GM20431 (cell line): Measurements from ENCODE around the gene ARFIP1.

ENCODE experiments used
- in situ Hi-C: fragments of 300-500 bp; cut with MseI, MboI; formaldehyde crosslinking; loops from one replicate; pipeline ENCODE4 v1.15.0; 2020; ENCODE audit warnings: low sequenced_read_pairs; ENCODE audit not compliant: unreplicated experiment

Gene ARFIP1

GRCh38 chr4:152954741-152955140, 175.0 kb downstream of the ARFIP1 start:
- in situ Hi-C loops = no loop called here

GRCh38 chr4:152956147-152956546, 176.4 kb downstream of the ARFIP1 start:
- in situ Hi-C loops = no loop called here

GRCh38 chr4:152956650-152957436, 177.1 kb downstream of the ARFIP1 start:
- in situ Hi-C loops = no loop called here

- in situ Hi-C loops = no loop called here
Measured at GRCh38 chr4:152957437-152958171, 177.8 kb downstream of the ARFIP1 start.

DNA sequence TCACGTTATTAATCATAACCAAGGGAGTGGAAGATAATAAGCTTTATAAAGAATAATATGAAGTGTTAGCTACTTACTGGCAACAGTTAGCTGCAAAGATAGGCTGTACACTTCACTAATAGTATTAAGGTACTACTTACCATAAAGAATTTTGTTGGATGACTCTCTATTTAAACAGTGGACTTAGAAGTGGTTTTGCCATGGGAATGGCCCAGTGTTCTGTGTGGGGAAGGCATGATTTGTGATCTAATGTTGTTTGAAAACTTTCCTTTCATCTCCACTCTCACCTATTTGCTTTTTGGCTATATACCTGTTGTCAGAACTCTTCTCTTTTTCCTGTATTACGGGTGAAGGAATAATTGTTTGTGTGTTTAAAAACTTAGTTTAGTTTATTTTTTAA, 179.3 kb downstream of the ARFIP1 start:
- in situ Hi-C loops = no loop called here

- in situ Hi-C loops = no loop called here
Measured at GRCh38 chr4:152960082-152960481, 180.3 kb downstream of the ARFIP1 start.

- in situ Hi-C loops = no loop called here
Measured at GRCh38 chr4:152961014-152961772, 181.4 kb downstream of the ARFIP1 start.

DNA sequence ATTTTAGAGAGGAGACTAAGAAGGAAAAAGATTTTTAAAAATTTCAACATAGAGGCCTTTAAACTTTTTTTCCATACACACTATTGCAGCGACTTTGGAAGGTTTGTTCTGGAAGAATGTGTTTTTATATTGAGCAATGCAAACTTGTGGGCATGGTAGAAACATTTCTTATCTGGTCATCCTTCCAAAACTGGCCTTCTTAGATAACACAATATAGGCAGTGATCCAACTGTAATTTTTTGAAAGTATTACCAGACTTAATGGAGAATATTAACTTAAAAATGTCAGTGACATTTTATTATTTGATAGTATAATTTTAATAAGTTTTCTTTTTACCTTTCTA, 182.0 kb downstream of the ARFIP1 start:
- in situ Hi-C loops = no loop called here
